PC-9 (cell line): ENCODE data around the gene ACTR3.

Source experiments
- CTCF ChIP-seq: fragments of 200-600 bp; sonication (generic); conservative IDR thresholded peaks from 2 replicates; pipeline ENCODE4 v1.6.1; 2017; ENCODE audit warnings: mixed run types, antibody characterized with exemption, mild to moderate bottlenecking, moderate library complexity
- EZH2 ChIP-seq: fragments of 200-600 bp; sonication (generic); IDR thresholded peaks from 2 replicates; pipeline ENCODE4 v1.8.0; 2017; ENCODE audit warnings: antibody characterized with exemption, low read depth

- no peak for TF ChIP-seq CTCF
- no peak for TF ChIP-seq EZH2
These were observed 28.3 kb downstream of the ACTR3 start for GRCh38 chr2:113918229-113918628.
